Measurements from ENCODE around the gene PGAP2.

PGAP2 gene

GRCh38 chr11:3796002-3796311, 12.4 kb upstream of the PGAP2 start:
- Mint-ChIP-seq H3K27me3 (ENCODE audit: low read depth) (no peaks in the 10 kb centered on the region), H3K36me3 (ENCODE audit: low read depth) (peaks cover 27% of the 10 kb centered on the region), H3K27ac (peak overlapping the region in 2 of 3 experiments; percentile 84 to 85), H3K4me3 (peak overlapping the region; percentile 89 to 94 (median 92)), H3K9me3 (no peaks in the 10 kb centered on the region), H3K4me1 (peaks cover 22% of the 10 kb centered on the region)
- no peak for TF ChIP-seq CTCF (IDR thresholded peaks at IDR 0.05; ENCODE audit: unreplicated experiment in 3 of 3)

GRCh38 chr11:3796346-3796745, 12.0 kb upstream of the PGAP2 start:
- no peak for TF ChIP-seq CTCF (IDR thresholded peaks at IDR 0.05; ENCODE audit: unreplicated experiment in 3 of 3)
- Mint-ChIP-seq H3K4me3 (peak overlapping the region; percentile 89 to 94 (median 92)), H3K9me3 (no peaks in the 10 kb centered on the region), H3K27ac (peak overlapping the region; percentile 47 to 85 (median 84)), H3K27me3 (ENCODE audit: low read depth) (no peaks in the 10 kb centered on the region), H3K36me3 (ENCODE audit: low read depth) (peaks cover 27% of the 10 kb centered on the region), H3K4me1 (peaks cover 22% of the 10 kb centered on the region)

DNA sequence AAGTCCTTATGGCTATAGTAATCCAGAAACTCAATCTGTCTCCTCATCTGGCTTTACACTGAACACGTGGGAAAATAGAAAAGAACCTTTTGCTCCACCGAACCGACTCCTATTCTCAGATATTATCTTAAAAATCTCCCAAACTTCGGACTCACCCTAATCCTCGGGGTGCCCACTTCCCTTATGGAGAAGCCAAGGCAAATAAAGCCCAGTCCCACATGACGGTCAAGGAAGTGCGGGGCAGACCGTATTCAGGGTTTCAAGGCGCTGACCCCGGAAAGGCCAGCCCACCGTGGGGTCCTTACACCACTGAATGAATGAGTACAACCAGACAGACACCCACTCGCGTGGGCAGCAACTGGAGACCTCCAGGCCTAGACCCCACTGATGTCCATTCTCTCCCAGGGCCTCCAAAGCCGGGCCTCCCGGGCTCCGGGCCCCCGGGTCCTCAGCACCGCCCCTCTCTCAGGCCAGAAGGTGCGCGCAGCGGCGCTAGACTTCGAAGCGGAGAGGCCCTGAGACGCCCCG, 11.5 kb upstream of the PGAP2 start:
- Mint-ChIP-seq H3K9me3 (no peaks in the 10 kb centered on the region), H3K27ac (peak overlapping the region; percentile 47 to 85 (median 84)), H3K36me3 (ENCODE audit: low read depth) (peaks cover 27% of the 10 kb centered on the region), H3K4me1 (peaks cover 22% of the 10 kb centered on the region), H3K4me3 (peak overlapping the region; percentile 89 to 94 (median 92)), H3K27me3 (ENCODE audit: low read depth) (no peaks in the 10 kb centered on the region)
- no peak for TF ChIP-seq CTCF (IDR thresholded peaks at IDR 0.05; ENCODE audit: unreplicated experiment in 3 of 3)

DNA sequence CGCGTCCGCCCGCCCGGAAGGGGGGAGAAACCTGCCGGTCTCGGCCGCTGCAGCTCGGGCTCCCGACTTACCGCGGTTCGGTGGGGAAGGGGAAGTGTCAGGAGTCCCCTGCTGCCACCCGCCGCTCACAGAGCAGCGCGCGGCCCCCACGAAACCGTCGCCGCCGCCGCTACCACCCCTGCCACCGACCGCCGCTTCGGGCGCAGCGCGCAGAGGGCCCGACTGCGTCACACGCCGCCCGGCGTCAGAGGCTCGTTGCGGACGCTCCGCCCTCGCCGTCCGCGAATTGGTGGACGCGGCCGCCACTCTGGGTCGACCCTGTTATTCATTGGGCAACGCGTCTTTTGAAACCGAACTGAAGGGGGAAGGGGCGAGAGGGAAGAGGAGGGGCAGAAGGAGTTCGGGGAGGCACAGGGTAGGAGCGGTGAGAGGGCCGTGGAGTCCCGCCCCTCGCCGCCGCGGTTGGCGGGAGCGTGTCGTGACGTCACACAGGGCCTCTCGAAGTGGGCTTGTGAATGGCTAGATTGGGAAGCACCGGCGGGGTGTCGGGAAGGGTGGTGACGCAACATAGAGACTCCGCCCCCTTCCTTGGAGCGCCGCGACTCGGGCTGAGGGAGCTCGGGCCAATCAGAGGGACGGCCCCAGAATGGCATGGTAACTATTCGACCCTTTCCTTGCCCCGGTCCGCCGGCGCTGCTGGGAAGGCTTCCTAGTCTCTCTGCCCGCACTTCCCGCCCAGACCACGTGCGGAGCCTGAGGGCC, 10.8 kb upstream of the PGAP2 start, which contains the start of gene NUP98:
Gene NUP98 (minus strand): TSS at position 226 of the 762 bp plus-strand sequence. CDS start 15,437 bp downstream, outside the sequence.
- peaks cover 26% of the 10 kb centered on the region for H3K4me1 Mint-ChIP-seq

DNA sequence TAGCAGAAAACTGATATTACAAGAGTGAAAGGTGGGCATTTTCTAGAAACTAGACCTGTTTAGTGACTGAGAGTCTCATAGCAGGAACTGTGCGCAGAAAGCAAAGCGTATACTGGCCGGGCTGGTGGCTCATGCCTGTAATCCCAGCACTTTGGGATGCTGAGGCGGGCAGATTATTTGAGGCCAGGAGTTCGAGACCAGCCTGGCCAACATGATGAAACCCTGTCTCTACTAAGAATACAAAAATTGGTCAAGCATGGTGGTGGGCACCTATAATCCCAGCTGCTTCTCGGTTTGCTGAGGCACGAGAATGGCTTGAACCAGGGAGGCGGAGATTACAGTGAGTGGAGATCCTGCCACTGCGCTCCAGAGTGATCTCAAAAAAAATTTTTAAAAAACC, 9.2 kb upstream of the PGAP2 start:
- Mint-ChIP-seq H3K27ac (peak overlapping the region; percentile 12 to 98 (median 60)), H3K36me3 (ENCODE audit: low read depth) (peaks cover 12% of the 10 kb centered on the region), H3K4me3 (peak overlapping the region; percentile 89 to 94 (median 92))

More for the DNA sequence above, 10.8 kb upstream of the PGAP2 start, which contains the start of gene NUP98:
- no peak for TF ChIP-seq CTCF (IDR thresholded peaks at IDR 0.05; ENCODE audit: unreplicated experiment in 3 of 3)
- Mint-ChIP-seq H3K4me3 (peak within 1 kb of the TSS; percentile 89 to 94 (median 92)), H3K27ac (peak within 1 kb of the TSS; percentile 96 to 98 (median 98)), H3K36me3 (ENCODE audit: low read depth) (peaks cover 22% of the 10 kb centered on the region), H3K9me3 (no peaks in the 10 kb centered on the region), H3K27me3 (ENCODE audit: low read depth) (no peaks in the 10 kb centered on the region)

More for the DNA sequence above, 9.2 kb upstream of the PGAP2 start:
- Mint-ChIP-seq H3K4me1 (peaks cover 26% of the 10 kb centered on the region), H3K9me3 (no peaks in the 10 kb centered on the region), H3K27me3 (ENCODE audit: low read depth) (no peaks in the 10 kb centered on the region)
- TF ChIP-seq CTCF (IDR thresholded peaks at IDR 0.05; ENCODE audit: unreplicated experiment in 3 of 3) = no peak

All from nephron (organoid).